Heart left ventricle (tissue), 13 donors: ENCODE measurements around the gene THADA.

Experiments used
- CTCF ChIP-seq, 12 donors: fragments of 200-600 bp; sonication (generic) in 4 of 12; IDR thresholded peaks; one replicate each; pipeline versions ENCODE4 v1.5.0 to v1.8.0; 2018 to 2022; ENCODE audit warnings: antibody characterized with exemption in 12 of 12, mild to moderate bottlenecking in 5 of 12
- POLR2A ChIP-seq, 2 donors: fragments of 450-650 bp; IDR thresholded peaks; one replicate each; pipeline ENCODE4 v1.6.1; 2017; ENCODE audit warnings: antibody characterized with exemption in 2 of 2, mild to moderate bottlenecking in 2 of 2, moderate library complexity in 2 of 2
- donor health status: ischemic (EF 13 %, LVEDD 7.1; RV severe dilation, severe dysfunction).
- donor health status: DM: no; HTN: yes; CAD: no.
- donor health status: DM: no; HTN: no; CAD: no.
- donor health status: ischemic (EF 25% LVEDD 6.9; RV normal size, moderate dysfunction).
- donor health status: ischemic (EF 25% LVEDD 5.7; RV mildly dilated, moderate dysfunction).
- donor health status: ischemic (EF 35%, LVEDD 5.7; RV mildly dilated, moderate dysfunction).
- donor health status: nonischemic (EF 11% LVEDD 7.7; RV severe dilation, severe dysfunction).
- donor health status: DM: yes; HTN: yes; CAD: no.
- donor health status: PGD.
- donor health status: ischemic (EF 29% LVEDD 5.4; RV normal size, mild dysfunction).
- donor health status: nonischemic (EF 23%, LVEDD 6.1; RV moderate dilation, normal function).

GRCh38 chr2:43509886-43510285 is 86.0 kb downstream of the THADA start:
- TF ChIP-seq CTCF (IDR thresholded peaks at IDR 0.05): no peak
- TF ChIP-seq POLR2A (IDR thresholded peaks at IDR 0.05): no peak
